ENCODE measurements around the gene PTGDR2.

PTGDR2 gene

DNA sequence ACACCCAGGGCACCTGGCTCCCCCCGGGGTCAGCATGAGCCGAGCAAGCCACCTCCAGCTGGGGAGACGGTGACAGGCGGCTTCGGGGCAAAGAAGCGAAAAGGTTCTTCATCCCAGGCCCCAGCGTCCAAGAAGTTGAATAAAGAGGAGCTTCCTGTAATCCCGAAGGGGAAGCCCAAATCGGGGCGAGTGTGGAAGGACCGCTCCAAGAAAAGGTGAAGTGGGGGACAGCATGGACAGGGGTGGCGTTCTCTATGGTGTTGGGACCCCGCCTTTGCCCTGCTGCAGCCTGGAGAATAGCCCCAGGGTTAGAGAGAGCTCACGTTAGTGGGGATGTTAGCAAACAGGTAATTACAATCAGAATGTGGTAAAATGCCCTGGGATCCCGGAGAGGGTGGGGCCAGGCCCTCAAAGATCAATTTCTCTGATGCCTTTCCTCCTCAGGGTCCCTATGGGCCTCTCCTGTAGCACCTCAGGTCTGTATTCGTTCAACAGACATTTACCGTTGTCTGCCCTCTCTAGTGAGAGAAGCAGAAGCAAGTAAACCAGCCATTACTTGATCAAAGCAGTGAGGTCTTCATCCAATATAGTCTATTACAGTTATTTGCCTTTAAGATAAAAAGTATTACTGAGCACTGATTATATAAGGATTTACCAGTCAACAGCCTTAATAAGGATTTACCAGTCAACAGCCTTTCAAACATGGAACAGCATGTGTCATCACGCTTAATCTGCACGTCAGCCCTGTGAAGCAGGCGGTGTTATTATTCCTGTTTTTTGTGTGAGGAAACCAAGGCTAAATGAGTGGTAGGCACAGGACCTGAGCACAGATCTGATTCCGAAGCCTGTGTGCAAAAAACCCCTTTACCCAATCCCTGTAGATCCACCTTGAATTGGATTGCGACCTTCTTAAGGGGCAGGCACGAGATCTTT is 12.8 kb downstream of the PTGDR2 start:
- no peak for TF ChIP-seq CTCF (conservative IDR thresholded peaks at IDR 0.05)
- H3K27ac ChIP-seq, result peak overlapping the region; percentile 68

DNA sequence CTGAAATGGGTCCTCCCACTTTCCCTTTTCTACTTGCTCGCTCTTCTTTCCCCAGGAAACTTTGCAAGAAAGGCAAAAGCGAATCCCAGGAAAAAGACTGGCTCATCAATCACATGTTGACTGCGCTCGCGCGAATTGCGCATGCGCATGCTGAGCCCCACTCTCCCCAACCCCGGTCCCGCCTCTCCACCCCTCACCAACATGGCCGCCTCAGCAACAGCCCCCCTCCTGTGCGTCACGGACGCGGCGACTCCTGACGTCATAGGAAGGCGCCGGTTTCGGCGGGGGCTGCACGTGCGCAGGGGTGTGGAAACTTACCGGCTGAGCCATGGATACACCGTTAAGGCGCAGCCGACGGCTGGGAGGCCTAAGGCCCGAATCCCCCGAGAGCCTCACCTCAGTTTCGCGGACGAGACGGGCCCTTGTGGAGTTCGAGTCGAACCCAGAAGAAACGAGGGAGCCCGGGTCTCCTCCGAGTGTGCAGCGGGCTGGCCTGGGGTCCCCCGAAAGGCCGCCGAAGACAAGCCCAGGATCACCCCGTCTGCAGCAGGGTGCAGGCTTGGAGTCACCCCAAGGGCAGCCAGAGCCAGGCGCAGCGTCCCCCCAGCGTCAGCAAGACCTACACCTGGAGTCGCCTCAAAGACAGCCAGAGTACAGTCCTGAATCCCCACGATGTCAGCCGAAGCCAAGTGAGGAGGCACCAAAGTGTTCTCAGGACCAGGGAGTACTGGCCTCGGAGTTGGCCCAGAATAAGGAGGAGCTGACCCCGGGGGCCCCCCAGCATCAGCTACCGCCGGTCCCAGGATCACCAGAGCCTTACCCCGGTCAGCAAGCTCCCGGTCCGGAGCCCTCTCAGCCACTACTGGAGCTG is 13.7 kb downstream of the PTGDR2 start, which contains the start of gene CCDC86:
CCDC86 (plus strand) TSS at position 317 of the 871 bp plus-strand sequence; CDS start at position 329, 12 bp downstream.
- H3K27ac ChIP-seq, result peak within 1 kb of the TSS; percentile 68
- TF ChIP-seq CTCF (conservative IDR thresholded peaks at IDR 0.05), result no peak

GRCh38 chr11:60840470-60841430 is 15.0 kb downstream of the PTGDR2 start:
- no peak for TF ChIP-seq CTCF (conservative IDR thresholded peaks at IDR 0.05)
- H3K27ac ChIP-seq, result peak overlapping the region; percentile 68; the same call in 1 of the 2 replicates

DNA sequence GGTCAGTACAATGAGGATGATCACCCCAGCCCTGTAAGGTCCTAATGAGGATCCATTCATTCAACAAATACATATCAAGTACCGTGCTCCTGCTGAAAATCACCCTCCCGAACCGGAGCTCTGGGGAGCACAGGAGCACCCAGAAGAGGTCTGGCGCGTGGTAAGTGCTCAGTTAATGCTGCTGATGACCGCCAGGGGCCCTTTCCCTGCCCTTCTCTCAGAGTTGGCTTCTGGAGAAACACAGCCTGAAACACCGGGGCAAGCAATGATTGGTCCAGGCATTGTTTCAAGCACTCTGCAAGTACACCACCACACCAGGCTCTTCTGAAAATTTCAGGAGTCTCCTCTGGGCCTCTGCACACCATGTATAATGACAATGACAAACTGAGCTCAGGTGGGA is 17.6 kb downstream of the PTGDR2 start:
- H3K27ac ChIP-seq, result no peak overlapping the region
- TF ChIP-seq CTCF (conservative IDR thresholded peaks at IDR 0.05), result no peak

DNA sequence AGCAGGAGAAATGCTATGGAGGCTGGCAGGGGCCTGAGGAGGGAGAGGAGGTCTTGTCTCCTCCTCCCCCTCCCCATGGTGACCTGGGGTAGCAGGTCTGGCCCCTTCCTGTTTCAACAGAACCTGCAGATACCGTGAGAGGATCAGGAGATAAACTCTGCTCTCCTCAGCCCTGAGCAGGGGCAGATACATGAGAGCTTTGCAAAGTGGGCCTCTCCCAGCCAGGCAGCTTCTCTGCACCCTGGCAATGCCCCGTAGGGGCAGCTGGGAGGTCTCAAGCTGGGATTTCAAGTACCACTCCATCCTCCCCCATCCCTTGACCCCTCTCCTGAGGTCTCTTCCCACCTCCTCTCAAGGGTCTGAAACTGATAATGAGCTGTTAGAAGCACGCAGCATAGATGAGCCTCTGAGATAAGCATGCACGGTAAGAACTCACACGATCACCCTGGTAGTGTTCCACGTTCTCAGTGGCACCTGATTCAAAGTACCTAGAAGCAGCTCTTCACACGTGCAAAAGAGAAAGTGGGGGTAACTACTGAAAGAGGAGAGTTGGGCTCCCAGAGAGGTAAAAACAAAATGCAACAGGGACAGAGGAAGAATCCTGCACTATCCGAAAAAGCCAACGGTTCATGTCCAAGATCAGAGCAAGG is 18.8 kb downstream of the PTGDR2 start:
- TF ChIP-seq CTCF (conservative IDR thresholded peaks at IDR 0.05), result no peak
- peak overlapping the region; percentile 92 for H3K27ac ChIP-seq

DNA sequence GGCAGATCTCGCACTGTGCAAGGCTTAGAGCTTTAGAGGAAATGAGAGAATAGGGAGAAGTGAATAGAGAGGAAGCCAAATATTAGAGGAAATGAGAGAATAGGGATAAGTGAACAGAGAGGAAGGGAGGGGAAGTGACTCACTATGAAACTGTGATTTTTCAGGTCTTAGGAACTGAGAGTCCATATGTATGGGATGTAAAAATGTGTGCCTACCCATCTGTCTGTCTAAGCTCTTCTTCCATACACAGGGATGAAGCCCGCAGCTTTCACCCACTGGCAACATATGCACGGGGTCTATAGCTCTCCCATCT is 20.3 kb downstream of the PTGDR2 start:
- peak overlapping the region; percentile 92 for H3K27ac ChIP-seq
- no peak for TF ChIP-seq CTCF (conservative IDR thresholded peaks at IDR 0.05)
